CD14-positive monocyte (primary cell): Measurements from ENCODE around the gene TALDO1. TPM values are rescaled to one million over a fixed set of nuclear protein-coding genes. Genes with fewer than 3 reads are reported as not detected.
A peak's percentile ranks its signal among the peaks of the same experiment; 100 is the strongest.

Experiments used
- DNase-seq, 3 donors: peaks; one replicate each; pipeline ENCODE4 v3.0.0-alpha.2; 2011 to 2022
- H2AFZ ChIP-seq: 2 replicates; pipeline ENCODE4 v1.6.0; 2012; ENCODE audit warnings: mild to moderate bottlenecking, low read depth, low read length, inconsistent platforms; ENCODE audit not compliant: insufficient read depth, poor library complexity, severe bottlenecking
- H3K27ac ChIP-seq, 2 donors: 1 replicate in 1 of 2; 2 replicates in 1 of 2; pipeline ENCODE4 v1.5.1; 2012 to 2013; ENCODE audit warnings: low read length in 2 of 2, control low read depth in 1 of 2, inconsistent platforms in 1 of 2, low read depth in 1 of 2, mild to moderate bottlenecking in 1 of 2
- H3K27me3 ChIP-seq, 2 donors: one replicate each; pipeline versions ENCODE4 v1.6.0 to v1.6.1; 2011 to 2013; ENCODE audit warnings: low read length in 2 of 2; ENCODE audit not compliant: control insufficient read depth in 2 of 2, insufficient read depth in 2 of 2
- H3K36me3 ChIP-seq, 2 donors: replicated peaks in 1 of 2; 1 replicate in 1 of 2; 2 replicates in 1 of 2; pipeline versions ENCODE4 v1.5.1 to v1.6.1; 2012 to 2013; ENCODE audit warnings: low read length in 2 of 2, control low read depth in 1 of 2, inconsistent platforms in 1 of 2, mild to moderate bottlenecking in 1 of 2; ENCODE audit not compliant: insufficient read depth in 2 of 2, control insufficient read depth in 1 of 2
- H3K4me1 ChIP-seq, 2 donors: 1 replicate in 1 of 2; 2 replicates in 1 of 2; pipeline versions ENCODE4 v1.5.1 to v1.6.1; 2012 to 2013; ENCODE audit warnings: low read length in 2 of 2, control low read depth in 1 of 2, inconsistent platforms in 1 of 2, mild to moderate bottlenecking in 1 of 2, moderate library complexity in 1 of 2; ENCODE audit not compliant: insufficient read depth in 2 of 2, control insufficient read depth in 1 of 2
- H3K4me2 ChIP-seq: replicated peaks from 2 replicates; pipeline ENCODE3; 2012; ENCODE audit warnings: low read length, moderate library complexity, mild to moderate bottlenecking; ENCODE audit not compliant: poor library complexity, severe bottlenecking; ENCODE audit errors: extremely low read depth
- H3K4me3 ChIP-seq, 3 experiments: fragments of 200-600 bp in 1 of 3; sonication (generic) in 1 of 3; replicated peaks in 1 of 3; 1 replicate in 2 of 3; 2 replicates in 1 of 3; pipeline ENCODE4 v1.5.1; 2011 to 2013; ENCODE audit warnings: low read length in 3 of 3, mild to moderate bottlenecking in 3 of 3, control low read depth in 2 of 3, low read depth in 2 of 3, inconsistent platforms in 1 of 3, moderate library complexity in 1 of 3
- H3K79me2 ChIP-seq: 2 replicates; pipeline ENCODE4 v1.6.0; 2012; ENCODE audit warnings: mild to moderate bottlenecking, control low read depth, inconsistent platforms, low read length, moderate library complexity; ENCODE audit not compliant: insufficient read depth
- H3K9ac ChIP-seq: 2 replicates; pipeline ENCODE4 v1.6.0; 2017; ENCODE audit warnings: low read length, mild to moderate bottlenecking; ENCODE audit not compliant: insufficient read depth, poor library complexity, severe bottlenecking
- H3K9me3 ChIP-seq, 2 donors: replicated peaks in 1 of 2; 1 replicate in 1 of 2; 2 replicates in 1 of 2; pipeline versions ENCODE4 v1.5.1 to v1.6.1; 2012 to 2013; ENCODE audit warnings: low read length in 2 of 2, control low read depth in 1 of 2; ENCODE audit not compliant: control insufficient read depth in 1 of 2, insufficient read depth in 1 of 2
- H4K20me1 ChIP-seq: 2 replicates; pipeline ENCODE4 v1.6.0; 2012; ENCODE audit warnings: mild to moderate bottlenecking, low read length, control low read depth, moderate library complexity; ENCODE audit not compliant: insufficient read depth
- H3K27ac Mint-ChIP-seq, 7 donors: one replicate each; pipeline ENCODE4 v1.8.0; 2020; ENCODE audit warnings: mild to moderate bottlenecking in 7 of 7, mixed read lengths in 7 of 7, moderate library complexity in 6 of 7, inconsistent platforms in 2 of 7
- H3K27me3 Mint-ChIP-seq, 3 donors: one replicate each; pipeline ENCODE4 v1.8.0; 2021 to 2022; ENCODE audit warnings: low read depth in 3 of 3, mild to moderate bottlenecking in 3 of 3, mixed read lengths in 3 of 3, moderate library complexity in 3 of 3, inconsistent platforms in 1 of 3
- H3K36me3 Mint-ChIP-seq, 2 donors: one replicate each; pipeline ENCODE4 v1.8.0; 2020; ENCODE audit warnings: mixed read lengths in 2 of 2, inconsistent platforms in 1 of 2, mild to moderate bottlenecking in 1 of 2
- H3K4me1 Mint-ChIP-seq: one replicate; pipeline ENCODE4 v1.8.0; 2020; ENCODE audit warnings: mild to moderate bottlenecking, mixed read lengths
- H3K4me3 Mint-ChIP-seq, 2 donors: one replicate each; pipeline ENCODE4 v1.8.0; 2020; ENCODE audit warnings: mild to moderate bottlenecking in 2 of 2, mixed read lengths in 2 of 2, moderate library complexity in 1 of 2
- H3K9me3 Mint-ChIP-seq, 7 donors: one replicate each; pipeline ENCODE4 v1.8.0; 2020 to 2022; ENCODE audit warnings: mixed read lengths in 7 of 7, mild to moderate bottlenecking in 6 of 7, moderate library complexity in 6 of 7, inconsistent platforms in 2 of 7
- CTCF ChIP-seq: fragments of 200-600 bp; IDR thresholded peaks from one replicate; pipeline ENCODE4 v1.8.0; 2022; ENCODE audit warnings: antibody characterized with exemption, mild to moderate bottlenecking
- WGBS: methylation state at CpG from one replicate; pipeline ENCODE4 v1.1.5; 2013; ENCODE audit warnings: missing lambda C conversion rate; ENCODE audit not compliant: insufficient coverage; 5-methylcytosine and 5-hydroxymethylcytosine counted together
- intact Hi-C, 2 donors: fragments of 100-400 bp; cut with micrococcal nuclease; formaldehyde crosslinking; loops; one replicate each; pipeline versions ENCODE4 v1.15.0 to v1.15.1; 2023
- polyA plus RNA-seq, 3 donors: library from polyadenylated mRNA; depleted of rRNA in 1 of 3; unstranded in 2 of 3; stranded (reverse) in 1 of 3; fragments of 300-500 nt in 2 of 3; fragments of >200 nt in 1 of 3; fragmentation: Illumina TruSeq in 2 of 3; gene quantifications; 1 replicate in 2 of 3; 2 replicates in 1 of 3; pipeline ENCODE4 v1.2.3, GENCODE V29; 2012 to 2021

Gene TALDO1
- polyA plus RNA-seq, 3 donors, result 502 to 1,249 (median 1,224) TPM

DNA sequence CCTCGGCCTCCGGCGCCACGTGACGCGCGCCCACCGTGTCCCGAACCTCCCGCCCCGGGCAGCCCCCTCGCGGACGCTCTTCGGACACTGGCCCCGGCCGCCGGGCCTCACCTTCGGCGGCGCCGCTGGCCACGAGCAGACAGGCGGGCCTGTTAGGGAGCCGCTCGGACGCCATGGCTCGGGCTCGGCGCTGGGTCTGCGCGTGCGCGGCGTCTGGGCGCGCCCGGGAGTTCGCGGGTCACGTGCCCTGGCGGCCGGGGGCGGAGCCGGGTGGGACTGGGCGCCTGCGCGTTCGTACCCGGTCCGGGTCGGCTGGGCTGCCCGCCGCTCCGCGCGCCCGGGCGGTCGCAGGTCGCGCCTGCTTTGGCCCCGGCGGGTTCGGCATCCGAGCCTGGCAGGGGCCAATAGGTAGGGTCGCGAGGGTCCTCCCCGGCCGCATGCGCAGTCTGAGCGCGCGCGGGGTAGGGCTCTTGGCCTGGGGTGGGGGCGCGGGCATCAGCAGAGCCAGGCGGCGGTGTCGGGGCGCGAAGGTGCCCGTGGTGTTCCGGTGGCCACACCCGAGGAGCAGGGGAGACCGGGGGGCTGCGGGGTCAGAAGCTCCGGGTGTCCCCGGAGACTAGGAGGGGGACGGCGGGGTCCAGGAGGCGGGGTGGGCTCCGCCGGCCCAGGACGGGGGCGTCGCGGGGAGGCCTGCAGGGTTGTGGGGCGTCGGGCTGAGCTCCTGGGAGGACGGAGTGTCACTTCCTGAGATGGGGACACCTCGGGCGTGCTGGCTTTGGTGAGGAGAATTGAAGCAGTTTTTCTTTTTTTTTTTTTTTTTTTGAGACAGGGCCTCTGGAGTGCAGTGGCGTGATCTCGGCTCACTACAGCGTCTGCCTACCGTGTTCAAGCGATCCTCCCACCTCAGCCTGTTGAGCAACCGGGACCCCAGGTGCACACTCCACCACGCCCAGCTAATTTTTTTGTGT is 30.3 kb downstream of the TALDO1 start, which contains the start of gene GATD1:
Gene GATD1, minus strand, starts transcription at position 200 of the 968 bp plus-strand sequence. Its CDS starts 25 bp downstream, at position 175.
- Histone ChIP-seq H2AFZ (peak within 1 kb of the TSS; percentile 91), H3K9me3 (no peaks in the 10 kb centered on the region), H3K27me3 (no peaks in the 10 kb centered on the region), H3K27ac (peak within 1 kb of the TSS in 1 of 2 donors; percentile 72), H3K36me3 (peaks cover 13 to 14% of the 10 kb centered on the region in 2 donors), H4K20me1 (peaks cover 47% of the 10 kb centered on the region), H3K4me2 (peak within 1 kb of the TSS; percentile 94), H3K4me1 (peaks cover 29 to 36% of the 10 kb centered on the region in 2 donors), H3K9ac (peak within 1 kb of the TSS; percentile 81), H3K79me2 (peaks cover 58% of the 10 kb centered on the region), H3K4me3 (peak within 1 kb of the TSS; percentile 60 to 84 (median 79))
- no peak for TF ChIP-seq CTCF
- H3K27ac Mint-ChIP-seq, result peak within 1 kb of the TSS; percentile 33 to 84 (median 69)
- H3K4me1 Mint-ChIP-seq, result peaks cover 39% of the 10 kb centered on the region
- under 1% methylated on average over 101 of the region's 110 CpGs for WGBS
- intact Hi-C loops, result loop anchor here (2.0 kb wide), 1 partner anchor 19 kb away; no protein-coding TSS in a partner anchor
- peak; percentile 80 to 86 (median 82) for DNase-seq
- peaks cover 5 to 23% of the 10 kb centered on the region in 2 donors for H3K36me3 Mint-ChIP-seq
- peaks cover 0 to 2% (median 0%) of the 10 kb centered on the region in 7 donors for H3K9me3 Mint-ChIP-seq
- peaks cover 1 to 4% (median 3%) of the 10 kb centered on the region in 3 donors for H3K27me3 Mint-ChIP-seq
- H3K4me3 Mint-ChIP-seq, result peak within 1 kb of the TSS; percentile 81 to 87
